Motor neuron (in vitro differentiated cells): Measurements from ENCODE around the gene VPS18. TPM values are rescaled to one million over a fixed set of nuclear protein-coding genes. Genes with fewer than 3 reads are reported as not detected.

Source experiments
- ATAC-seq, 8 experiments: fragments of 200-7000 bp; cut with Tn5 transposase; replicated peaks in 6 of 8; 2 replicates each; pipeline ENCODE4 v1.8.0; 2021; ENCODE audit warnings: mild to moderate bottlenecking in 8 of 8, moderate library complexity in 8 of 8
- H3K27ac ChIP-seq, 2 donors: fragments of 250-450 bp; sonication (Bioruptor Pico); 2 replicates each; pipeline ENCODE4 v1.9.0; 2021; ENCODE audit warnings: antibody characterized with exemption in 2 of 2, mild to moderate bottlenecking in 2 of 2, moderate library complexity in 1 of 2
- H3K4me1 ChIP-seq, 2 donors: fragments of 250-450 bp; sonication (Bioruptor Pico); replicated peaks in 1 of 2; 2 replicates each; pipeline ENCODE4 v1.6.1; 2021; ENCODE audit warnings: antibody characterized with exemption in 2 of 2, mild to moderate bottlenecking in 2 of 2, moderate library complexity in 1 of 2
- H3K4me3 ChIP-seq, 5 donors: fragments of 250-450 bp; sonication (Bioruptor Pico); 2 replicates each; pipeline ENCODE4 v1.9.0; 2021; ENCODE audit warnings: antibody characterized with exemption in 5 of 5, mild to moderate bottlenecking in 5 of 5, moderate library complexity in 4 of 5
- WGBS, 10 experiments: fragments of 450-650 bp; shearing (Covaris generic); methylation state at CpG; one replicate each; pipeline ENCODE4 v1.0.0; 2022; 5-methylcytosine and 5-hydroxymethylcytosine counted together
- in situ Hi-C, 9 experiments: fragments of 400-800 bp; cut with MboI; loops; one replicate each; pipeline ENCODE4 v1.15.0; 2021; ENCODE audit warnings: low sequenced_read_pairs in 9 of 9, low pct_unique_long_range_greater_than_20kb in 2 of 9; ENCODE audit not compliant: unreplicated experiment in 9 of 9
- total RNA-seq, 8 experiments: library from RNA; unstranded; fragments of 300-600 nt; gene quantifications; 2 replicates each; pipeline versions ENCODE4 v1.2.3 to v1.2.4, GENCODE V29; 2022

VPS18 gene
- total RNA-seq, 8 experiments from 2014 or later, result 12.9 to 24.9 (median 19.3) TPM

- peaks cover 31 to 41% of the 10 kb centered on the region in 2 donors for H3K4me1 ChIP-seq
- 33 to 85% (median 57%) methylated on average over 1 to 11 of the region's 16 CpGs; no CpG with 5 or more reads in 3 of the 10 experiments for WGBS, 10 experiments
- in situ Hi-C loops, result no loop called here
- peak overlapping the region; percentile 1 to 63 for H3K27ac ChIP-seq
- no peak for ATAC-seq
- H3K4me3 ChIP-seq, result peak overlapping the region; percentile 46 to 68 (median 53)
Observed at GRCh38 chr15:40931300-40932142, 37.3 kb downstream of the VPS18 start.

- Histone ChIP-seq H3K4me3 (peak overlapping the region in 2 of 5 donors; percentile 55 to 68), H3K27ac (no peak overlapping the region), H3K4me1 (peaks cover 28 to 40% of the 10 kb centered on the region in 2 donors)
- in situ Hi-C loops, result no loop called here
- WGBS, 10 experiments, result 17 to 83% (median 60%) methylated on average over 1 to 6 of the region's 8 CpGs; no CpG with 5 or more reads in 4 of the 10 experiments
- ATAC-seq, result peak in 1 of 8 experiments; percentile 2
Observed at GRCh38 chr15:40932156-40932555, 37.9 kb downstream of the VPS18 start.

GRCh38 chr15:40932649-40933516 lies 38.6 kb downstream of the VPS18 start:
- 59 to 67% (median 62%) methylated on average over 1 to 6 of the region's 11 CpGs; no CpG with 5 or more reads in 6 of the 10 experiments for WGBS, 10 experiments
- no peak for ATAC-seq
- Histone ChIP-seq H3K4me1 (peaks cover 26 to 39% of the 10 kb centered on the region in 2 donors), H3K4me3 (no peak overlapping the region), H3K27ac (no peak overlapping the region)
- in situ Hi-C loops, result no loop called here

GRCh38 chr15:40933517-40933902 lies 39.3 kb downstream of the VPS18 start:
- in situ Hi-C loops, result no loop called here
- ATAC-seq, result no peak
- 17 to 100% (median 86%) methylated on average over 1 to 2 of the region's 3 CpGs; no CpG with 5 or more reads in 2 of the 10 experiments for WGBS, 10 experiments
- Histone ChIP-seq H3K4me1 (peaks cover 23 to 32% of the 10 kb centered on the region in 2 donors), H3K4me3 (no peak overlapping the region), H3K27ac (no peak overlapping the region)

GRCh38 chr15:40934457-40934856 lies 40.2 kb downstream of the VPS18 start:
- no peak for ATAC-seq
- Histone ChIP-seq H3K4me1 (peaks cover 23 to 31% of the 10 kb centered on the region in 2 donors), H3K27ac (no peak overlapping the region), H3K4me3 (no peak overlapping the region)
- in situ Hi-C loops, result no loop called here
- WGBS, 10 experiments, result 57 to 84% (median 65%) methylated on average over 1 to 6 of the region's 6 CpGs; no CpG with 5 or more reads in 1 of the 10 experiments

- 60 to 95% (median 87%) methylated on average over 1 to 13 of the region's 31 CpGs; no CpG with 5 or more reads in 4 of the 10 experiments for WGBS, 10 experiments
- Histone ChIP-seq H3K4me1 (peaks cover 27 to 42% of the 10 kb centered on the region in 2 donors), H3K27ac (no peak overlapping the region), H3K4me3 (no peak overlapping the region)
- in situ Hi-C loops, result no loop called here
- no peak for ATAC-seq
Observed at GRCh38 chr15:40936234-40936708, 42.0 kb downstream of the VPS18 start.

- WGBS, 10 experiments, result 62 to 100% (median 78%) methylated on average over 1 to 6 of the region's 15 CpGs; no CpG with 5 or more reads in 3 of the 10 experiments
Observed at GRCh38 chr15:40936709-40937666, 42.7 kb downstream of the VPS18 start.

GRCh38 chr15:40937762-40938535 lies 43.7 kb downstream of the VPS18 start:
- Histone ChIP-seq H3K4me1 (peaks cover 23 to 34% of the 10 kb centered on the region in 2 donors), H3K4me3 (no peak overlapping the region), H3K27ac (no peak overlapping the region)
- in situ Hi-C loops, result no loop called here
- peak in 1 of 8 experiments; percentile 3 for ATAC-seq
- whole genome bisulfite sequencing, 10 experiments, result 40 to 69% (median 61%) methylated on average over 1 to 11 of the region's 19 CpGs; no CpG with 5 or more reads in 6 of the 10 experiments

More at GRCh38 chr15:40936709-40937666, 42.7 kb downstream of the VPS18 start:
- ATAC-seq, result peak in 1 of 8 experiments; percentile 1
- in situ Hi-C loops, result no loop called here
- Histone ChIP-seq H3K27ac (peak overlapping the region in 1 of 2 donors; percentile 45), H3K4me3 (no peak overlapping the region), H3K4me1 (peaks cover 21 to 35% of the 10 kb centered on the region in 2 donors)

- in situ Hi-C loops, result no loop called here
- H3K4me3 ChIP-seq, result no peak overlapping the region
- 86 to 100% (median 93%) methylated on average over 1 to 5 of the region's 6 CpGs; no CpG with 5 or more reads in 7 of the 10 experiments for WGBS, 10 experiments
Observed at GRCh38 chr15:40938536-40938870, 44.3 kb downstream of the VPS18 start.

GRCh38 chr15:40940296-40940801 lies 46.1 kb downstream of the VPS18 start:
- in situ Hi-C loops, result no loop called here
- Histone ChIP-seq H3K4me1 (peaks cover 27 to 38% of the 10 kb centered on the region in 2 donors), H3K27ac (peak overlapping the region; percentile 30 to 83), H3K4me3 (no peak overlapping the region)
- 79 to 100% (median 93%) methylated on average over 1 to 7 of the region's 15 CpGs; no CpG with 5 or more reads in 6 of the 10 experiments for WGBS, 10 experiments
- ATAC-seq, result no peak

More at GRCh38 chr15:40938536-40938870, 44.3 kb downstream of the VPS18 start:
- Histone ChIP-seq H3K4me1 (peaks cover 27 to 38% of the 10 kb centered on the region in 2 donors), H3K27ac (no peak overlapping the region)
- no peak for ATAC-seq

GRCh38 chr15:40941068-40941527 lies 46.8 kb downstream of the VPS18 start:
- peak overlapping the region; percentile 83 to 86 for H3K27ac ChIP-seq
- H3K4me1 ChIP-seq, result peaks cover 27 to 38% of the 10 kb centered on the region in 2 donors
- WGBS, 10 experiments, result 0 to 75% (median 0%) methylated on average over 1 to 2 of the region's 7 CpGs; no CpG with 5 or more reads in 7 of the 10 experiments
- H3K4me3 ChIP-seq, result peak overlapping the region; percentile 26 to 43 (median 36)
- in situ Hi-C loops, result no loop called here
- peak in 4 of 8 experiments; percentile 1 to 38 (median 26) for ATAC-seq
